Activated CD8-positive, alpha-beta memory T cell treated with anti-CD3 and anti-CD28 coated beads for 1 hour (primary cell): ENCODE data around the gene LILRB5.
"Not testable (repeated sequence)": the region's sequence is repeated elsewhere in the genome, so short reads cannot be mapped to it uniquely, and the experiment has no call there.

Source experiments
- DNase-seq, 2 donors: peaks; one replicate each; pipeline ENCODE4 v3.0.0-alpha.2; 2020; ENCODE audit warnings: low read depth in 1 of 2; ENCODE audit errors: extremely low read depth in 1 of 2

The LILRB5 gene

DNA sequence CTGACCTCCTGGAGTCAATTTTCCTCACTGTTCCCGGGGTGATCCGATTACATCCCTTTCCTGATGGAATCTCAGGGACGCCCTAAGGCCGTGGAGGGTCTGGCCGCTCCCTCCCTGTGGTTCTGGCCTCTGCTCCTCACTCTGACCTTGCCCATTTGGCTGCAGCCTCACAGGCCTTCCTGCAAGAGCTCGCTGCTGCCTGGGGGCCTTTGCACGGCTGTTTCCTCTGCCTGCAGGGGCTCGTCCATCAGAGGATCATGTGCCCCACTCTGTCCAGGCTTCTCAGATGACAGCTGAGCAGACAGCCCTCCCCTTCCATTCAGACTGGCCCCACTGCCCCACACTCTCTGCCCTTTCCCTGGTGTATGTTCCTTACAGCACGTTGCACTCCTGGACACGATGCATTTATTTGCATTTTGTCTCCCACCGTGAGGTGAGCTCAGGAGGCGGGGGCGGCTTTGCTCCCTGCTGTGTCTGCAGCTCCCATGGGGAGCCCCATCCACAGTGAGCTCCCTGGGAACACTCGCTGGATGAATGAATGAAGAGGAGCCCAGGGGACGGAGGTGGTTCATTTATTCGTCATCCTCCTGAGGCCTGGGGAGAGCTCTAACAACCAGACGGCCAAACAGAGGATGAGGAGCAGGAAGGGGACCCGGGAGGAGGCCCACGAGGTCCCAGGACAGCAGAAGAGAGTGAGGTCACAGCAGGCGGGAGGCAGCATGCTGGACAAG lies 39.4 kb downstream of the LILRB5 start:
- DNase-seq, result not testable (repeated sequence)

GRCh38 chr19:54216869-54217268 lies 40.2 kb downstream of the LILRB5 start:
- DNase-seq, result no peak

GRCh38 chr19:54214734-54215133 lies 42.3 kb downstream of the LILRB5 start:
- not testable (repeated sequence) for DNase-seq

DNA sequence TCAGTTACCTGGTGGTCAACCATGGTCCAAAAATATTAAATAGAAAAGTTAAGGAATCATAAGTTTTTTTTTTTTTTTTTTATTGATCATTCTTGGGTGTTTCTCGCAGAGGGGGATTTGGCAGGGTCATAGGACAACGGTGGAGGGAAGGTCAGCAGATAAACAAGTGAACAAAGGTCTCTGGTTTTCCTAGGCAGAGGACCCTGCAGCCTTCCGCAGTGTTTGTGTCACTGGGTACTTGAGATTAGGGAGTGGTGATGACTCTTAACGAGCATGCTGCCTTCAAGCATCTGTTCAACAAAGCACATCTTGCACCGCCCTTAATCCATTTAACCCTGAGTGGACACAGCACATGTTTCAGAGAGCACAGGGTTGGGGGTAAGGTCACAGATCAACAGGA lies 42.9 kb downstream of the LILRB5 start:
- not testable (repeated sequence) for DNase-seq

DNA sequence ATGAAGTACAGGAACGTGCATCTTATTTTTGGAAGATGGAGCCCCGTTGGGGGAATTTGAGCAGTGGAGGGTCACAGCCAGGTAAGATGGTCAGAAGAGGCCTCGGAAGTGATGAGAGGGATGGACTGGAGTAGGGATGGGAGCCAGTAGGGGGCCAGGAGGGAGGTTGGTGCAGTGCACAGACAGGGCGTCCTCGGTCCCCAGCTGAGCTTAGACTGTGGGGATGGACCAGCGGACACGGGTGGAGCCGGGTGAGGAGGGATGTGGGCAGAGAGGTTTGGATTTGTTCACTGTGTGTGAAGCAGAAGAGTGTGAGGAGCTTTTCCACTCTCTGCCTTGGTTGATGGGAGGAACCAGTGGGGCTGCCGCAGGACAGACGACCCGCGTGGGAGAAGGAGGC lies 45.8 kb downstream of the LILRB5 start:
- DNase-seq, result no peak

GRCh38 chr19:54209811-54210494 lies 47.1 kb downstream of the LILRB5 start:
- no peak for DNase-seq

DNA sequence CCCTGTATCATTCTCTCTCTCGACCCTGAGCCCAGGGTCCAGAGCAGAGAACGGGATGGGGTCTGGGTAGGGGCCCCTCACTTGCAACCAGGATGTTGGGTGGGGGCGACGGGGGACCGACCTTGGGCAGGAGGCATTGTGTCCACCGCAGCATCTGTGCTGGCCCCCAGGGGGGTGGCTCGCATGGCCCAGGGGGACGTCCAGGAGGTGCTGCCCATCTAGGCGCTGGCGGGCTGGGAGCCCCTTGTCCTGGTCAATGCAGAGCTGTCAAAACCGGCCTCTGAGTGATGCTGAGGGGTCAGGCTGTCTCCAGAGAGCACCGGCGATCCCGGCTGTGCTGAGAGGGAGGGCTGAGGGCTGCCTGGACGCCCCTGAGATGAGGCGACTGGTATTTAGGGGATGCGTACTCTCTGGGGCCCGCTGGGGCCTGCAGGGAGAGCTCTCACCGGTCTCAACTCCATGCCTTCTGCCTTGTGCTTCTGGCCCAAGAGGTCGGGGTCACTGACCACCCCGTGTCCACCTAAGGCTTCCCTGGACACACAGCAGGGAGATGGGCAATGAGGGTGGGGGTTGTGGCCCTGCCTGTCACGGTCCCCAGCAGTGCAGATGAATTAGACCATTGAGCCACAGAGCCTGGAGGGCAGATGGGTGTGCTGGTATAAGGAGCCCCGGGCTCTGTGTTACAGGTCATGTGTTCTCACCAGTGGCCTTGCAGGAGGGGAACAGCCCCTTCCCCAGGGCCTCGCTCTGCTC lies 47.8 kb downstream of the LILRB5 start:
- no peak for DNase-seq

DNA sequence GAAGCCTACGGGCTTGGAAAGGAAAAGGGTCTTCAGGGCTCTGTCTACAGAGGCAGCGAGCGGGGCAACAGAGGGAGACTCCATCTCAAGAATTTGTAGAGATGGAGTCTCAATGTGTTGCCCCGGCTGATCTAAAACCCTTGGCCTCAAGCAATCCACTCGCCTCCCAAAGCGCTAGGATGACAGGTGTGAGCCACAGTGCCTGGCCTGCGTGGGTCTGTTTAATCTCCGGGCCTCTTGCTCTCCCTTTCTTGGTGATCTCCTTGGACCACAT lies 48.4 kb downstream of the LILRB5 start:
- DNase-seq, result no peak

GRCh38 chr19:54207983-54208783 lies 48.9 kb downstream of the LILRB5 start:
- DNase-seq, result no peak

DNA sequence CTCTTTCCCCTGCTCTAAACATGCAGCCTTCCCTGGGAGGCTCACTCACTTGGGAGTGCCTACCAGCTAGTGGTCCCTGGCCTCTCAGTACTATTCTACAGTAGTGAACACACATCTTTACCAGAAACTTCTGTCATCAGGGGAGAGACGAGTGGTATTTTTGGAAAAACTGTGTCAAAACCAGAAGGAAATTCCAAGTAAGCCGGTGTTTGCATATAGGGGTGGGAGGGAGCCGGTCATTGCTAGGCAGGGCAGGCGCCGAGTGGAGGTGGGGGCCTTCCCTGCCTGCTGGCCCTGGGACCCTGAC lies 49.4 kb downstream of the LILRB5 start:
- no peak for DNase-seq

DNA sequence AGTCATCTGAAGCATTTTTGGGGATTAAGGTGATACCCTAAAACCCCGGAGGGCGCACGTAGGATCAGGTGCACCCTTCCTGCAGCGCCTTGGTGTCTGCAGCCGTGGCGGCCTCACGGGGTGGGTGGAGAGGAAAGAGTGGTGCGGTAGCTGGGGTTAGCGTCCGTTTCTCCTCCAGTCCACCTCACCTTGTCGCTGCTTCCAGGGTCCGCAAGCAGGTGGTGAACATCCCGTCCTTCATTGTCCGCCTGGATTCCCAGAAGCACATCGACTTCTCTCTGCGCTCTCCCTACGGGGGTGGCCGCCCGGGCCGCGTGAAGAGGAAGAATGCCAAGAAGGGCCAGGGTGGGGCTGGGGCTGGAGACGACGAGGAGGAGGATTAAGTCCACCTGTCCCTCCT lies 49.9 kb downstream of the LILRB5 start:
- DNase-seq, result not testable (repeated sequence)

- no peak for DNase-seq
Observed at GRCh38 chr19:54206831-54207177, 50.3 kb downstream of the LILRB5 start.

DNA sequence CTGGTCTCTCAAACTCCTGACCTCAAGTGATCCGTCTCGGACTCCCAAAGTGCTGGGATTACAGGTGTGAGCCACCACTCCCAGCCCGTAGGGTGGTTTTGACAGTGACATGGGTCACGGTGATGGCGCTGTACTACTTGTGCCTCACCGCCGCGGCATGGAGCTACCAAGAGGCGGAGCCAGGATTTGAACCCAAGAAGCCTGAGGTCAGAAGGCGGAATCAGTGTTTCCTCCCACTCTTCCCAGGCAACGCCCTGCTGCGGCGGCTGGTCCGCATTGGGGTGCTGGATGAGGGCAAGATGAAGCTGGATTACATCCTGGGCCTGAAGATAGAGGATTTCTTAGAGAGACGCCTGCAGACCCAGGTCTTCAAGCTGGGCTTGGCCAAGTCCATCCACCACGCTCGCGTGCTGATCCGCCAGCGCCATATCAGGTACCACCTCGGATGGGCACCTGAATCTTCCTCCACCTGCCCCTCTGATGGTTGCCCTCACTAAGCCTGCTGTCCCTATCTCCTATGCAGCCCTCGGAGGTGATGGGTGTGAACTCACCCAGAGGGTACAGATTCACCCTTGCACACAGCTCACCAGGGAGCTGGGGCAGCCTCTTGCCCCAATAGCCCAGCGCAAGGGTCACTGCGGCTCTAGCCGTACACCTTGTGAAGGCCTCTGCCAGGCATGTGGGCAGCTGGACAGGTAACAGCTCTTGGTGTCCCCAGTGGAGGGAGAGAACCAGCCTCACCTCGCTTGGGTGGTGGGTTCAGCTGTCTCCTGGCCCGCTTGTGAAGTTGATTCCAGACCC lies 50.8 kb downstream of the LILRB5 start:
- no peak for DNase-seq

DNA sequence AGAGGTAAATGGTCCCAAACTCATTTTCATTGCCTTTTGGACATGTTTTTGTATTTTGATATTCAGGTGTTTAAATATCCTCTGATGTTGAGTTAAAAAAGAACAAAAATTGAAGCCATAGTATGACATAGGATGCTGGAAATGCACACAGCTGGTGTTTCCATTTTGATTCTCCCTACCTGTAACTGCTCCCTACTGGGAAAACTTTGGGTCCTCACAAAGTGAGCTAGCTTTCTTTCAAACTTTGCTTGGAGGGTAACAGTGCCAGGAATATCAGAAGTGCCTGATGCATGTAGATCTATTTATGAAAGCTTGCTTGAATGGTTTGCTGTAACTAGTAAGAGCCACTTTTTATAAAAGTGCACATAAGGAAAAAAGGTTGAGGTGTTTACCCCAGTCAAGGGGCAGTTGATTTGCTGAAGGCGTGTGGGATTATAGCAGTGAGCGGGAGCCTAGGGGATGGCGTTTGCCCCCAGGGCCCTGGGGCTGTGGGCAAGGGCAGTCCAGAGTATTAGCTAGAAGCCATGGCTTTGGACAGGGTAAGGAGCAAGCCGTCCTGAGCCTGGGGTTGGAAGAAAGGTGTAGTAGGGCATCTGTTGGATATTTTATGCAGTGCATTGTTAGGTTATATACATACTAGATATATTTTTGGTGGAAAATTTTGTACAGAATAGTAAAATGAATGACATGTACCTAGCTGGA lies 52.2 kb downstream of the LILRB5 start:
- no peak for DNase-seq

- no peak for DNase-seq
Observed at GRCh38 chr19:54203151-54203611, 53.9 kb downstream of the LILRB5 start.

GRCh38 chr19:54201980-54202379 lies 55.1 kb downstream of the LILRB5 start:
- no peak for DNase-seq

DNA sequence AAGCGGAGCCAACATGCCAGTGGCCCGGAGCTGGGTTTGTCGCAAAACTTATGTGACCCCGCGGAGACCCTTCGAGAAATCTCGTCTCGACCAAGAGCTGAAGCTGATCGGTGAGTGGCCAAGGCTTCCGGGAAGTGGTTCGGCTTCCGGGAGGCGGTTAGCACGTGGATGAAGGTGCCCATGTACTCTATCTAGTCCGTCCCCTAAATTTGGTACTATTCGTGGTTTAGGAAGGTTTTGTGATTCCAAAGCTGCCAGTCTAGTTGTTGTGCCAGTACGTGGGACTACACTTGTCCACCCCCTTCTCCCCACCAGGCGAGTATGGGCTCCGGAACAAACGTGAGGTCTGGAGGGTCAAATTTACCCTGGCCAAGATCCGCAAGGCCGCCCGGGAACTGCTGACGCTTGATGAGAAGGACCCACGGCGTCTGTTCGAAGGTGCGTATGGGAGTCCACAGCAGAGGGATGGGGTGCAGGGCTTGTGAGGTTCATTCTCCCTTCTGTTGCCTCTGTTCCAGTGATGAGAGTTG lies 55.8 kb downstream of the LILRB5 start:
- no peak for DNase-seq
